Chondrocyte (in vitro differentiated cells): ENCODE measurements around the gene RASL10A. TPM values are rescaled to one million over a fixed set of nuclear protein-coding genes. Genes with fewer than 3 reads are reported as not detected.

ENCODE experiments used
- DNase-seq: peaks from one replicate; pipeline ENCODE4 v3.0.0; 2021; ENCODE audit warnings: mixed read lengths, low spot score
- H3K27ac Mint-ChIP-seq: one replicate; pipeline ENCODE4 v1.8.0; 2021; ENCODE audit warnings: mild to moderate bottlenecking, moderate library complexity, mixed read lengths; ENCODE audit not compliant: unreplicated experiment
- H3K27me3 Mint-ChIP-seq: 2 replicates; pipeline ENCODE4 v1.8.0; 2021; ENCODE audit warnings: low read depth, mixed read lengths
- H3K36me3 Mint-ChIP-seq: 2 replicates; pipeline ENCODE4 v1.8.0; 2021; ENCODE audit warnings: low read depth, mixed read lengths
- H3K4me1 Mint-ChIP-seq: 2 replicates; pipeline ENCODE4 v1.8.0; 2021; ENCODE audit warnings: low read depth, mild to moderate bottlenecking, mixed read lengths
- H3K4me3 Mint-ChIP-seq: one replicate; pipeline ENCODE4 v1.8.0; 2021; ENCODE audit warnings: mild to moderate bottlenecking, moderate library complexity, mixed read lengths; ENCODE audit not compliant: unreplicated experiment
- H3K9me3 Mint-ChIP-seq: 2 replicates; pipeline ENCODE4 v1.8.0; 2021; ENCODE audit warnings: low read depth, mixed read lengths
- CTCF ChIP-seq: fragments of 200-600 bp; sonication (generic); IDR thresholded peaks from 2 replicates; pipeline ENCODE4 v1.5.0; 2021; ENCODE audit warnings: antibody characterized with exemption, mild to moderate bottlenecking, moderate library complexity
- total RNA-seq: library from RNA; stranded (reverse); gene quantifications from 3 replicates; pipeline ENCODE4 v1.2.1, GENCODE V29; 2021

Gene RASL10A
- total RNA-seq, 1 donor from 2014 or later: 0.27 TPM

GRCh38 chr22:29310863-29311339 lies 4.6 kb downstream of the RASL10A start:
- Mint-ChIP-seq H3K27me3 (peaks cover 13% of the 10 kb centered on the region), H3K4me1 (peaks cover 48% of the 10 kb centered on the region), H3K27ac (peak overlapping the region; percentile 94), H3K4me3 (no peak overlapping the region), H3K9me3 (no peaks in the 10 kb centered on the region), H3K36me3 (peaks cover 13% of the 10 kb centered on the region)
- DNase-seq: peak; percentile 99
- TF ChIP-seq CTCF: no peak

GRCh38 chr22:29310065-29310862 lies 5.2 kb downstream of the RASL10A start:
- no peaks in the 10 kb centered on the region for H3K9me3 Mint-ChIP-seq
- peaks cover 13% of the 10 kb centered on the region for H3K36me3 Mint-ChIP-seq
- peaks cover 50% of the 10 kb centered on the region for H3K4me1 Mint-ChIP-seq
- H3K4me3 Mint-ChIP-seq: no peak overlapping the region
- H3K27me3 Mint-ChIP-seq: peaks cover 13% of the 10 kb centered on the region
- H3K27ac Mint-ChIP-seq: peak overlapping the region; percentile 94
- no peak for TF ChIP-seq CTCF
- DNase-seq: no peak

GRCh38 chr22:29309332-29310064 lies 6.0 kb downstream of the RASL10A start:
- Mint-ChIP-seq H3K36me3 (peaks cover 13% of the 10 kb centered on the region), H3K27ac (peak overlapping the region; percentile 65), H3K9me3 (no peaks in the 10 kb centered on the region), H3K4me1 (peaks cover 47% of the 10 kb centered on the region), H3K27me3 (peaks cover 10% of the 10 kb centered on the region), H3K4me3 (peak overlapping the region; percentile 28)
- DNase-seq: peak; percentile 93
- TF ChIP-seq CTCF: no peak

- no peak for TF ChIP-seq CTCF
- H3K27me3 Mint-ChIP-seq: peaks cover 3% of the 10 kb centered on the region
- peaks cover 7% of the 10 kb centered on the region for H3K36me3 Mint-ChIP-seq
- H3K4me3 Mint-ChIP-seq: peak overlapping the region; percentile 28
- peak; percentile 52 for DNase-seq
- H3K4me1 Mint-ChIP-seq: peaks cover 40% of the 10 kb centered on the region
- no peaks in the 10 kb centered on the region for H3K9me3 Mint-ChIP-seq
- peak overlapping the region; percentile 63 for H3K27ac Mint-ChIP-seq
Measured at GRCh38 chr22:29308791-29309262, 6.7 kb downstream of the RASL10A start.

GRCh38 chr22:29308148-29308790 lies 7.2 kb downstream of the RASL10A start:
- no peaks in the 10 kb centered on the region for H3K9me3 Mint-ChIP-seq

More at GRCh38 chr22:29308148-29308790, 7.2 kb downstream of the RASL10A start:
- Mint-ChIP-seq H3K36me3 (peaks cover 6% of the 10 kb centered on the region), H3K4me3 (peak overlapping the region; percentile 28), H3K27me3 (no peaks in the 10 kb centered on the region), H3K27ac (peak overlapping the region; percentile 63), H3K4me1 (peaks cover 38% of the 10 kb centered on the region)
- no peak for TF ChIP-seq CTCF
- DNase-seq: peak; percentile 94
